Kidney epithelial cell (primary cell): ENCODE measurements around the gene MMP20. TPM values are rescaled to one million over a fixed set of nuclear protein-coding genes. Genes with fewer than 3 reads are reported as not detected.

Experiments used
- DNase-seq: peaks from one replicate; pipeline ENCODE4 v3.0.0-alpha.2; 2010; ENCODE audit warnings: low read depth
- H3K27me3 ChIP-seq: 2 replicates; pipeline ENCODE4 v1.6.0; 2011; ENCODE audit warnings: low read length; ENCODE audit not compliant: control insufficient read depth, insufficient read depth
- H3K36me3 ChIP-seq: 2 replicates; pipeline ENCODE4 v1.5.1; 2011; ENCODE audit warnings: low read length; ENCODE audit not compliant: control insufficient read depth, insufficient read depth
- H3K4me3 ChIP-seq: 2 replicates; pipeline ENCODE4 v1.5.1; 2011; ENCODE audit warnings: low read depth, mild to moderate bottlenecking, control low read depth, low read length
- CTCF ChIP-seq: IDR thresholded peaks from 2 replicates; pipeline ENCODE4 v1.5.1; 2011; ENCODE audit warnings: mild to moderate bottlenecking, moderate library complexity, low read length, control low read depth, inconsistent platforms; ENCODE audit not compliant: insufficient read depth, poor library complexity, severe bottlenecking
- total RNA-seq: library from RNA; depleted of rRNA; stranded (reverse); fragments of >200 nt; gene quantifications from 2 replicates; pipeline ENCODE4 v1.2.3, GENCODE V29; 2015

MMP20 gene
- total RNA-seq, 1 donor from 2014 or later = not detected

DNA sequence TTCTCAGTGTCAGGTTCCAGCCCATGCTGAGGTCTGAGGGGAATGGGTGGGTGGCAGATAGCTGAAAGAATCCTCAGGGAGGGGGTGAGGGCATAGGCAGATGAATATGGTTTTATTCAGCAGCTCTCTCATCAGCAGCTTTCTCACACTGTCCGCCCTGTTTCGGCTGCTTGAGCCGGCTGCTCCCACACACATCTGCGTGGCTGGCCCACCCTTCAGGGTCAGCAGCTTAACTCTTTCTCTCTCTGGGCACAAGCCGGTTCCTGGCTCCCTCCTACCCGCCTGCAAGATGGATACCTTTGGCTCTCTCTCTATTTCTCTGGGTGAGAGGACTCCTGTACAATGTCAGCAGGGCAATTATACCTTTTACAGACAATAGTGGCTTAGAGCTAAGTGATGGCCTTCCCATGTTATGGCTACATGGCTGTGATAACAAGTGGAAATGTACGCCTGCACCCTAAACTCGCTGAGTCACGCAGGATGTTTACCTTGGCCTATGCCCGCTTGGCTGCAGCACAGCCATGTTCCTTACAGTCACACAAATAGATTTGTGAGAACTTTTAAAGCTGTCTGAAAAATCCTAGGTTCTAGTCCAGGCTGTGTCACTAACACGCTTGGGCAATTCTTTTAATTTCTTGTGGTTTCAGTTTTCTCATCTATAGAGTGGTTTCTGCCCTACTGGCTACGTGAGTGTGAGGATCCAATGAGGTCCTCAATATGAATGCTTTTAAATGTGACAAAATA lies 4.1 kb downstream of the MMP20 start:
- no peak for DNase-seq
- Histone ChIP-seq H3K36me3 (no peaks in the 10 kb centered on the region), H3K27me3 (no peaks in the 10 kb centered on the region), H3K4me3 (no peak overlapping the region)
- no peak for TF ChIP-seq CTCF

DNA sequence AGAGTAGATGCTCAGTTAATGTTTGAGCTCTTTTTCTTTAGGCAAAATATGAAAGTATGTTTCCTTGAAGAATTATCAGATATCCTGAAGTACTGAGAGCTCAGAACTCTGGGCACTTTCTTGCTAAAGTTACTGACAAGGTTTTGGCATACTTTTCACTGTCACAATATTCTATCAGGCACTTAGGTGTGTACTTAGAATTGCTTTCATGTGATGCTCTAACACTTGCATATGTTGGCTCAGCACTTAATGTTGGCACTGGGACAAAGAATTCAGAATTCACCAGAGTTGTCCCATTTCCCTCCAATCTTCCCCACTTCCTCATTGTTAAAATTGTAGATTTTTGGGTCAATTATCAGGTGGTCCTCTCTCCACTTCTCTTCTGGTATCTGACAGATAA lies 5.0 kb downstream of the MMP20 start:
- no peak overlapping the region for H3K4me3 ChIP-seq
- no peaks in the 10 kb centered on the region for H3K36me3 ChIP-seq
- TF ChIP-seq CTCF = no peak
- no peaks in the 10 kb centered on the region for H3K27me3 ChIP-seq
- no peak for DNase-seq

- no peak overlapping the region for H3K4me3 ChIP-seq
- DNase-seq = no peak
- no peaks in the 10 kb centered on the region for H3K27me3 ChIP-seq
- TF ChIP-seq CTCF = no peak
- H3K36me3 ChIP-seq = no peaks in the 10 kb centered on the region
Measured at GRCh38 chr11:102617466-102618008, 7.6 kb downstream of the MMP20 start.

GRCh38 chr11:102615894-102616432 lies 9.2 kb downstream of the MMP20 start:
- Histone ChIP-seq H3K36me3 (no peaks in the 10 kb centered on the region), H3K27me3 (no peaks in the 10 kb centered on the region), H3K4me3 (no peak overlapping the region)
- TF ChIP-seq CTCF = no peak
- DNase-seq = no peak

DNA sequence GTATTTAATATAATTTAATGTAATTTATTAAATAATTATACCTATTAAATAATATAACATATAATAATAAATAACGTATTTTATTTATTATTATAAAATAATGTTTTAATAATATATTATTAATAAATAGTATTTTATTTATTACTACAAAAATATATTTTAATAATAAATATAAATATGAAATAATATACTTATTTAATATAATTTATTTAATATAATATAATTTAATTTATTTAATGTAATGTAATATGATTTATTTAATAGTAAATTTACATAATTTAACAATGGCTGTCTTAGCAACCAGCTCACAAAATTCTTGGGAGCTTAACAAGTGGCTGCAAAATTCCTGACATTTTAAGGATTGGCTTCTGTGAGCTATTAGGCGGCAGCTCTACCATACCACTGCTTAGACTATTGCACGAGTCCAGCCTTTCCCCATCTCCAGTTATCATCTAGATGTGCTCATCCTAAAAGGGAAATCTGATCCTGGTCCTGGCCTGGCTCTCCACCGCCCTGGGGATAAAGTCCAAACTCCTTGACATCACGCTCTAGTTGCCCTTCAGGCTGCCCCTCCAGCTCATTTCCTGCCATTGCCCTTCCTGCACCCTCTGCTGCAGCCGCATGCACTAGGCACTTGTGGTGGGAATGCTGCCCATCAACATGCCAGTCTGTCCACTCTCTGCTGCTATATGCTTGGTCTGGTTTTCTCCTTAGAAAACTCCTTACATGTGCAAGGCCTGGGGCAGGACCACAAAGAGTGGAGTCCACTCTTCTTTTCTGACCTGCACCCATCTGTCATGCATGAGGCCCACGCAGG lies 9.8 kb downstream of the MMP20 start:
- Histone ChIP-seq H3K27me3 (no peaks in the 10 kb centered on the region), H3K4me3 (no peak overlapping the region), H3K36me3 (no peaks in the 10 kb centered on the region)
- no peak for DNase-seq
- no peak for TF ChIP-seq CTCF
